Vagina (tissue), 2 donors: ENCODE results near the gene ACOX3. TPM values are rescaled to one million over a fixed set of nuclear protein-coding genes. Genes with fewer than 3 reads are reported as not detected.
A peak's percentile ranks its signal among the peaks of the same experiment; 100 is the strongest.

Experiments
- DNase-seq, 2 donors: peaks; one replicate each; pipeline ENCODE4 v3.0.0-alpha.2; 2017; ENCODE audit errors: extremely low spot score in 2 of 2
- H3K27ac ChIP-seq: fragments of 200-600 bp; sonication (generic); one replicate; pipeline ENCODE4 v1.5.1; 2019
- H3K27me3 ChIP-seq: fragments of 200-600 bp; sonication (generic); one replicate; pipeline ENCODE4 v1.5.1; 2019
- H3K36me3 ChIP-seq, 2 donors: fragments of 200-600 bp; sonication (generic); one replicate each; pipeline ENCODE4 v1.5.1; 2017 to 2019
- H3K4me1 ChIP-seq: fragments of 200-600 bp; sonication (generic); one replicate; pipeline ENCODE4 v1.5.1; 2019
- H3K4me3 ChIP-seq, 2 donors: fragments of 200-600 bp; sonication (generic); 1 replicate in 1 of 2; 2 replicates in 1 of 2; pipeline ENCODE4 v1.5.1; 2016 to 2019
- H3K9me3 ChIP-seq: fragments of 200-600 bp; sonication (generic); one replicate; pipeline ENCODE4 v1.5.1; 2019
- CTCF ChIP-seq, 3 experiments: fragments of 450-650 bp in 2 of 3; fragments of 200-600 bp in 1 of 3; sonication (generic) in 1 of 3; IDR thresholded peaks; one replicate each; pipeline ENCODE4 v1.5.1; 2017 to 2019; ENCODE audit warnings: antibody characterized with exemption in 3 of 3, mild to moderate bottlenecking in 2 of 3, moderate library complexity in 2 of 3
- POLR2A ChIP-seq, 2 donors: fragments of 450-650 bp; IDR thresholded peaks; one replicate each; pipeline ENCODE4 v1.6.1; 2017; ENCODE audit warnings: antibody characterized with exemption in 2 of 2, mild to moderate bottlenecking in 2 of 2, moderate library complexity in 2 of 2
- POLR2AphosphoS5 ChIP-seq, 2 donors: sonication (generic); formaldehyde crosslinking; IDR thresholded peaks; one replicate each; pipeline ENCODE4 v1.9.0; 2017; ENCODE audit warnings: antibody characterized with exemption in 2 of 2, mild to moderate bottlenecking in 2 of 2, low read depth in 1 of 2; ENCODE audit not compliant: insufficient read depth in 1 of 2
- intact Hi-C: fragments of 100-400 bp; cut with DNase I; formaldehyde crosslinking; loops from one replicate; pipeline ENCODE4 v1.15.1; 2023
- total RNA-seq: library from RNA; depleted of rRNA; stranded (reverse); fragments of >200 nt; gene quantifications from one replicate; pipeline ENCODE4 v1.2.3, GENCODE V29; 2016

The ACOX3 gene
- total RNA-seq, 1 donor from 2014 or later, result 46.9 TPM

- H3K27ac ChIP-seq, result peak overlapping the region; percentile 84
- intact Hi-C loops, result no loop called here
- no peak overlapping the region for H3K4me3 ChIP-seq
- H3K27me3 ChIP-seq, result no peaks in the 10 kb centered on the region
- peaks cover 31% of the 10 kb centered on the region for H3K4me1 ChIP-seq
- DNase-seq, result no peak
- H3K36me3 ChIP-seq, result peaks cover 0 to 32% of the 10 kb centered on the region in 2 donors
- H3K9me3 ChIP-seq, result no peaks in the 10 kb centered on the region
- TF ChIP-seq POLR2A (IDR thresholded peaks at IDR 0.05) (no peak), POLR2AphosphoS5 (IDR thresholded peaks at IDR 0.05; ENCODE audit: insufficient read depth in 1 of 2, low read depth in 1 of 2) (peak in 1 of 2 donors; percentile 68), CTCF (IDR thresholded peaks at IDR 0.05) (no peak)
Observed at GRCh38 chr4:8391972-8392371, 48.6 kb downstream of the ACOX3 start.

DNA sequence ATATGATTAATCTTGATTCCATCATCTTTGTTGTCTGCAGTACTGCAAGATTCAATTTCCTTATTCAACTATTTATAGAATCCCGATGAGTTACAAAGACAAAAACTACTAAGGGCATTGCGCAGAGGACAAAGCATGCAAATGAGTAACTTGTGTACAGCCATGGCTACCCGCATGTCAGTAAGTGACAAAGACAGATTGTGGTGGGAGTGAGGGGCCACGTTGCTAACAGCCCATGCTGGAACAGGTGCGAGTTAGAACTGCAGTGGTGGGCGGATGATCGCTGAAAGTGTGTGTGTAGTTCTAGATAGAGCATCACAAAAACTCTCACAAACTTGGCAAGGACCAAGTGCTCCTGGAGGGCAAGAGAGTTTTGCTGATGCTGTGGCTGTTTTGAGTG lies 49.5 kb downstream of the ACOX3 start:
- intact Hi-C loops, result no loop called here
- Histone ChIP-seq H3K4me1 (peaks cover 31% of the 10 kb centered on the region), H3K4me3 (no peak overlapping the region), H3K36me3 (peaks cover 0 to 39% of the 10 kb centered on the region in 2 donors), H3K27ac (peak overlapping the region; percentile 84), H3K9me3 (no peaks in the 10 kb centered on the region), H3K27me3 (no peaks in the 10 kb centered on the region)
- TF ChIP-seq POLR2A (IDR thresholded peaks at IDR 0.05), result no peak
- TF ChIP-seq POLR2AphosphoS5 (IDR thresholded peaks at IDR 0.05; ENCODE audit: insufficient read depth in 1 of 2, low read depth in 1 of 2), result no peak
- no peak for TF ChIP-seq CTCF (IDR thresholded peaks at IDR 0.05)
- no peak for DNase-seq

DNA sequence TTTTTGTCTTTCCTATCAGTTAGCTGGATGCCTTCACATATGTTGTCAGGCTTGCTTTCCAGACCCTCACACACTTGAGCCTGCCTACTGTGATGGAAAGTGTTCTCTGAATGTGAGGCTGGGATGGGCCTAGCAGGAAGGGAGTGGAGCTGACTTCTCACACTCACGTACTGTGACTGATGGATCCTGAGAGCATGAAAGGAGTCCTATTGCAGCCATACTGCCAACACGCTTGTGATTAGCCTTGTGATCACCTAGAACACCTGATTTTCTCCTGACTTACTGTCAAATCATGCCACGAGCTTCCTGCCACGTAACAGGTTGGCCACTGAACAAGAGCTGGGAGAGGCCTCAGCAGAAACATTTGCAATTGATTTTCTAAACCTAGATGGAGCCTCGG lies 49.9 kb downstream of the ACOX3 start:
- intact Hi-C loops, result no loop called here
- Histone ChIP-seq H3K4me1 (peaks cover 31% of the 10 kb centered on the region), H3K36me3 (peaks cover 0 to 39% of the 10 kb centered on the region in 2 donors), H3K4me3 (no peak overlapping the region), H3K9me3 (no peaks in the 10 kb centered on the region), H3K27ac (no peak overlapping the region), H3K27me3 (no peaks in the 10 kb centered on the region)
- no peak for DNase-seq
- TF ChIP-seq POLR2AphosphoS5 (IDR thresholded peaks at IDR 0.05; ENCODE audit: insufficient read depth in 1 of 2, low read depth in 1 of 2), result no peak
- no peak for TF ChIP-seq POLR2A (IDR thresholded peaks at IDR 0.05)
- TF ChIP-seq CTCF (IDR thresholded peaks at IDR 0.05), result no peak

- H3K36me3 ChIP-seq, result peaks cover 0 to 34% of the 10 kb centered on the region in 2 donors
- intact Hi-C loops, result no loop called here
- no peaks in the 10 kb centered on the region for H3K9me3 ChIP-seq
- no peak for DNase-seq
- no peak overlapping the region for H3K4me3 ChIP-seq
- H3K27ac ChIP-seq, result no peak overlapping the region
- H3K4me1 ChIP-seq, result peaks cover 11% of the 10 kb centered on the region
- TF ChIP-seq CTCF (IDR thresholded peaks at IDR 0.05) (no peak), POLR2AphosphoS5 (IDR thresholded peaks at IDR 0.05; ENCODE audit: insufficient read depth in 1 of 2, low read depth in 1 of 2) (no peak), POLR2A (IDR thresholded peaks at IDR 0.05) (no peak)
- H3K27me3 ChIP-seq, result no peaks in the 10 kb centered on the region
Observed at GRCh38 chr4:8388528-8388870, 52.0 kb downstream of the ACOX3 start.

GRCh38 chr4:8387615-8388527 lies 52.7 kb downstream of the ACOX3 start:
- intact Hi-C loops, result no loop called here
- H3K36me3 ChIP-seq, result peaks cover 0 to 34% of the 10 kb centered on the region in 2 donors

More at GRCh38 chr4:8387615-8388527, 52.7 kb downstream of the ACOX3 start:
- Histone ChIP-seq H3K27me3 (no peaks in the 10 kb centered on the region), H3K4me1 (peaks cover 7% of the 10 kb centered on the region), H3K27ac (no peak overlapping the region), H3K9me3 (no peaks in the 10 kb centered on the region), H3K4me3 (no peak overlapping the region)
- no peak for TF ChIP-seq CTCF (IDR thresholded peaks at IDR 0.05)
- TF ChIP-seq POLR2A (IDR thresholded peaks at IDR 0.05), result no peak
- TF ChIP-seq POLR2AphosphoS5 (IDR thresholded peaks at IDR 0.05; ENCODE audit: insufficient read depth in 1 of 2, low read depth in 1 of 2), result no peak
- DNase-seq, result no peak
